ENCODE data around the gene FUT9.
"Not testable (repeated sequence)": the region's sequence is repeated elsewhere in the genome, so short reads cannot be mapped to it uniquely, and the experiment has no call there.

FUT9 gene

GRCh38 chr6:96186516-96187195 lies 170.9 kb downstream of the FUT9 start:
- DNase-seq (ENCODE audit: low read depth) = no peak

- DNase-seq (ENCODE audit: low read depth) = no peak
Measured at GRCh38 chr6:96194675-96195074, 178.9 kb downstream of the FUT9 start.

GRCh38 chr6:96195272-96195671 lies 179.5 kb downstream of the FUT9 start:
- no peak for DNase-seq (ENCODE audit: low read depth)

GRCh38 chr6:96196633-96197032 lies 180.9 kb downstream of the FUT9 start:
- DNase-seq (ENCODE audit: low read depth) = no peak

- DNase-seq (ENCODE audit: low read depth) = no peak
Measured at GRCh38 chr6:96197241-96197640, 181.5 kb downstream of the FUT9 start.

- no peak for DNase-seq (ENCODE audit: low read depth)
Measured at GRCh38 chr6:96202571-96202970, 186.8 kb downstream of the FUT9 start.

GRCh38 chr6:96211341-96211740 lies 195.6 kb downstream of the FUT9 start:
- no peak for DNase-seq (ENCODE audit: low read depth)

GRCh38 chr6:96212066-96212465 lies 196.3 kb downstream of the FUT9 start:
- DNase-seq (ENCODE audit: low read depth) = no peak

- DNase-seq (ENCODE audit: low read depth) = no peak
Measured at GRCh38 chr6:96213784-96214183, 198.0 kb downstream of the FUT9 start.

GRCh38 chr6:96223695-96224094 lies 207.9 kb downstream of the FUT9 start:
- no peak for DNase-seq (ENCODE audit: low read depth)

GRCh38 chr6:96227135-96227534 lies 211.4 kb downstream of the FUT9 start:
- no peak for DNase-seq (ENCODE audit: low read depth)

GRCh38 chr6:96234444-96234843 lies 218.7 kb downstream of the FUT9 start:
- no peak for DNase-seq (ENCODE audit: low read depth)

GRCh38 chr6:96235927-96236326 lies 220.2 kb downstream of the FUT9 start:
- DNase-seq (ENCODE audit: low read depth) = no peak

- DNase-seq (ENCODE audit: low read depth) = no peak
Measured at GRCh38 chr6:96236471-96236870, 220.7 kb downstream of the FUT9 start.

- DNase-seq (ENCODE audit: low read depth) = no peak
Measured at GRCh38 chr6:96237638-96238347, 222.0 kb downstream of the FUT9 start.

GRCh38 chr6:96246563-96246962 lies 230.8 kb downstream of the FUT9 start:
- DNase-seq (ENCODE audit: low read depth) = no peak

- DNase-seq (ENCODE audit: low read depth) = no peak
Measured at GRCh38 chr6:96249755-96250154, 234.0 kb downstream of the FUT9 start.

GRCh38 chr6:96257751-96258150 lies 242.0 kb downstream of the FUT9 start:
- no peak for DNase-seq (ENCODE audit: low read depth)

- DNase-seq (ENCODE audit: low read depth) = not testable (repeated sequence)
Measured at GRCh38 chr6:96260787-96261430, 245.1 kb downstream of the FUT9 start.

All from activated T-helper 1 cell treated with Interleukin-2 at 50 U/mL for 16 hours (primary cell).